NCI-H146 treated with DMSO at 0.1 percent for 48 hours (cell line): ENCODE data around the gene GRIP2.
"Not testable (repeated sequence)": the region's sequence is repeated elsewhere in the genome, so short reads cannot be mapped to it uniquely, and the experiment has no call there.

ENCODE experiments used
- DNase-seq: peaks from one replicate; lab custom pipeline; 2025; ENCODE audit not compliant: unreplicated experiment; lab: John Stamatoyannopoulos, UW

The GRIP2 gene

DNA sequence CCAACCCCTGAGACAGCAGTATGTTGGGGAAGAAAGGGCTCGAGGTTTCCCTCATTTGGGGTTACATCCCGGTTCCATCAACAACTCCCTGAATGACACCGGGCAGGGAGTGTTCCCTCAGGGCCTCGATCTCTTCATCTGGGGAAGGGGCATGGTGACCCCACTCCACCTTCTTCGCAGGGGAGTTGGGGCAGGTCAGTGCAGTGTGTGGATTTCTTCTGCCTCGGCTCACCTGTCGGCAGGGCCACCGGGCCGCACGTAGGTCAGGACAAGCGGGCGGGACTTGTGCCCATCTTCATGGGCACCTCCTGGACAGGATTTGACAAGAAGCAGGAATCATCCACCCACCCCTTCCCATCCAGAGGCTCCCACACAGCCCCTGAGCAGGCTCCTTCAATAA is 17.4 kb downstream of the GRIP2 start:
- DNase-seq = no peak

DNA sequence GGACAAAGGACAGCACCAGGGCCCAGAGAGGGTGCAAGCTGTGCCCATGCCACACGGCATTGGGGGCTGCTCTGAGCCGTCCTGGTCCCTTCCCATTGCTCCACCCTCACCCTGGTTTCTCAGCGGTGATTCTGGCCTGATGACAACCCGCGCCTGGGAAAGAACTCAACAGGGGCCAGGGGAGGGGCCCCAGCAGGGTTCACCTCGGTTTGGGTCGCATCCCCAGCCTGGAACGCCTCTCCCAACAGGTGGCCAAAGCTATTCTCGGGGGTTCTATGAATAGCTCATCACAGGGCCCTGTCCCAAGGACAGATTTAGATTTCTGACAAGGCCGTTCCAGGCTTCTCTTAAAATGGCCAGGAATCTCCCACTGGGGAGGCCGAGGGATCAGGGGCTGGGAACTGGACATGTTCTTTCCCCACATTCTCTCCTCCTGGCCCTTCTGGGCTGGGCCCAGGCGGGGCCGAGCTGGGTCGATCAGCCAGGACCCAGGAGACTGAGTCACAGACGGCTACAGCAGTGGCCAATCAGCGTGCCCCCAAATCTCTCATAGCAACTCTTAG is 17.9 kb downstream of the GRIP2 start:
- DNase-seq = no peak

DNA sequence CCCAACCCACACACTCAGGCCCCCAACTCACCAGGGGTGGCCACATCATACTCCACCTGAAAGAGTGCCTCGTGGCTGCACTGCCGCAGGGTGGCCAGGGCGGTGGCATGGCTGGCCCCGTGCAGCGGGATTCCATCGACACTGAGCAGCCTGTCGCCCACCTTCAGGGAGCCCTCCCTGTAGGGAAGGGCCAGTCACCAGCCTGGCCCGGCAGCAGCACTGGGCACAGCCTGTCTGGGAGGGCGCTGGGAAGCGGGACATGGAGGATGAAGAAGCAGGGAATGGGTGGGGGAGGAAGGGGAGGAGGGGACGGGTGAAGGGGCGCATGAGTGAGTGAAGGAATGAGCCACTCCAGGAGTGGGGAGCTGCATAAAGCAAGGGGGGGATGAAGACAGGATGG is 18.5 kb downstream of the GRIP2 start:
- DNase-seq = no peak

- no peak for DNase-seq
These were observed 19.2 kb downstream of the GRIP2 start for GRCh38 chr3:14520967-14521366.

GRCh38 chr3:14520149-14520548 is 20.0 kb downstream of the GRIP2 start:
- DNase-seq = no peak

DNA sequence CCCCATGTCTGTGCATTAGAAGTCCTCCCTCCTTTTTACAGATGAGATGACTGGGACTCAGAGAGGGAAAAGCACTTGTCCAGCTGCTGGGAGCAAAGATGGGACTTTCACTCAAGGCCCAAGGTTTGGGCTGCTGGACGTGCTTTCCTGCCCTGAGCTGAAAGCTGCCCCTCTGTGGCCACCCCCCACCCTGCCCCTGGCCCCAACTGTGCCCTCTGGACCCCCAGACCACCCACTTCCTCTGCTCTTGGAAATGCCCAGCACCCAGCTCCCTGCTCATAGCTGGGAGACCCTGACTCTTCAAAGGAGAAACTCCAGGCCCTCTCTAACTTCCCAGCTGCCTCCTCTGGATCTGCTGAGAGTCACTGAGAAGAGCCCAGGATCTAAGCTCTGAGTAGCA is 20.7 kb downstream of the GRIP2 start:
- no peak for DNase-seq

- DNase-seq = no peak
These were observed 21.2 kb downstream of the GRIP2 start for GRCh38 chr3:14518893-14519292.

- no peak for DNase-seq
These were observed 21.7 kb downstream of the GRIP2 start for GRCh38 chr3:14518432-14518802.

DNA sequence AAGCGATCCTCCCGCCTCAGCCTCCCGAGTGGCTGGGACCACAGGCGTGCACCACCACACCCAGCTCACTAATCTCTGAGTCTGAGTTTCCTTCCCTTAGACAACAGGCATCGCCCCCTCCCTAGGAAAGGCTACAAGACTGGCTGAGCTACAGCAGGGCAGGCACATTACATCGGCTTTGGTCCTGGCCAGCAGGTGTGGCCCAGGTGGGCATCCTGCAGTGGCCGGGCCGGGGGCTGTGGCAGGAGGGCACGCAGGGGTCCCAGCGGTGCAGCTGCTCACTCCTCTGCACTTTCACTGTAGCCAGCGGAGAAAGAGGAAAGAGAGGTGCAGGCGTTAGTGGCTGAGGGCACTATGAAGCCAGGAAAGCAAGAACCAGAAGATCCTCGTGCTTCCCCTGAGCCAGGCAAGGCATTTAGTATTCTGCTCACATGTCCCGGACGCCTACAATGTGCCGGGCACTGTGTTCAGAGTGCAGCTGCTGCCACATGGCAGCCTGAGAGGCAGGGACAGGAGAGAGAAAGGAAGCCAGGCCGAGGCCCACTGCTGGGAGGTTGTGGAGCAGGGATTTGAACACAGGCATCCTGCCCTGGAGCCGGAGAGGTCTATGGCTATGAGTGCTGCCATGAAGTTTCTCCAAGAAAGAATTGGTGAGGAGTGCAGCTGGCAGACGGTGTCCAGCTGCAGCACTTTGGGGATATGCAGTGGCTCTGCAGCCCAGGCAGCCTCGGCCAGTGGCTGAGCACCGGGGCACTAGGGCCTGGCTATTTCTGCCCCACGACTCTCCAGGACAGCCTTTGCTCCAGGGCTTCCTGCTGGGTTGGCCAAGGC is 22.3 kb downstream of the GRIP2 start:
- DNase-seq = no peak

- no peak for DNase-seq
These were observed 23.3 kb downstream of the GRIP2 start for GRCh38 chr3:14516738-14517345.

GRCh38 chr3:14515526-14515925 is 24.6 kb downstream of the GRIP2 start:
- DNase-seq = not testable (repeated sequence)

- DNase-seq = no peak
These were observed 25.8 kb downstream of the GRIP2 start for GRCh38 chr3:14514323-14514720.

DNA sequence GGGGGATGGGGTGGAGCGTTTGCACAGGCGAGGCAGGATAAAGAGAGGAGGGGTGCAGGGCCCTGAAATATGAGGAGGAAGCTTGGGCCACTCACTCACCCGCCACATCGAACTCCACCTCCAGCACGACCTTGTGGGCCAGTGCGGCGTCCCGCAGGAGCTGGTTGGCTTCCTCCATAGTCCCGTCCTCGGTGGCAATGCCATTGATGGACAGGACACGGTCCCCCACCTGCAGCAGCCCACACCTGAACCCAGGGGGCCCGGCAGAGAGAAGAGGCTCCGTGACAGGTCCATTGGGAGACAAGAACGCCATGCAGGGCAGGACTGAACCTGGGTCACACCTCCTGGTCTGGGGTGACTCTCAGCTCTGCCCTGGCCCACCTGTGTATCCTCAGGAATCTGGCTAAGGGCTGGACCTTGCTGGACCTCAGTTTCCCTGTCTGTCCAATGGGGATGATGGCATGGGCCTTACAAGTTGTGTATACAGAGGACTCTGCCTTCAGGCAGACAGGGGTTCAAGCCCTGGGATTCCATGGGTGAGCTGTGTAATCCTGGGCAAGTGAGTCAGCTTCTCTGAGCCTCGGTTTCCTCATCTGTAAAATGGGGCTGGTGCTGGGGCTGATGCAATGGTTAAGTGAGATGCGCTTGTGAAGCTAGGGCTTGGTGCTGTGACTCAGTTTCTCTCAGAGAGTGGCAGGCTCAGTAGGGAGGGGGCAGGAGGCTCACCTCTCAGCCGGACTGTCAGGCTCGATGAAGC is 26.4 kb downstream of the GRIP2 start:
- no peak for DNase-seq

GRCh38 chr3:14512942-14513327 is 27.2 kb downstream of the GRIP2 start:
- DNase-seq = no peak

- DNase-seq = no peak
These were observed 27.7 kb downstream of the GRIP2 start for GRCh38 chr3:14512281-14512941.

DNA sequence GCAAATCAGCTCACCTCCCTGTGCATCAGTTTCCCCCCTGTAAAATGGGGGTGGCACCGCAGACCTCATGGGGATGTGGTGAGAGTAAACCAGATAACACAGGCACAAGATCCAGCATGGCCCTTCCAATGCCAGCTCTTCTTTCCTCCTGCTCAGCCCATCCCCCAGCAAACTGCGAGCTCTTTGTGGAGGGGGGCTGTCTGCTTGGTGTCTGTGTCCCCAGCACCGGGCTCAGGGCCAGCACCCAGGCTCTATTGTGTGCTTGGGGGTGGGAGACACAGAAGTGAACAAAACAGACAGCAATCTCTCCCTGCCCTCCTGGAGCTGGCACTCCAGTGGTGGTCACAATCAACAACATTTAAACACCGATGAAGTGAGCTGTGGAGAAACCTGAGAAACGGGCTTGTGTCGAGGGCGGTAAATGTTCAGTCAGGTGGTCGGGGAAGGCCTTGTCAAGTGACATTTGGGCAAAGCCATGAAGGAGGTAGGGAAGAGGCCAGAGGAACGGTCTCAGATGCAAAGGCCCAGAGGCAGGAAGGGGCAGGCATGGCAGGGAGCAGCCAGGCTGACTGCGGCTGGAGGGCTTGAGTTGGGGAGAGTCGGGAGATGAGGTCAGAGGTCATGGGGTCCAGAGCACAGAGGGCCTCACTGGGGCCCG is 28.4 kb downstream of the GRIP2 start:
- no peak for DNase-seq

DNA sequence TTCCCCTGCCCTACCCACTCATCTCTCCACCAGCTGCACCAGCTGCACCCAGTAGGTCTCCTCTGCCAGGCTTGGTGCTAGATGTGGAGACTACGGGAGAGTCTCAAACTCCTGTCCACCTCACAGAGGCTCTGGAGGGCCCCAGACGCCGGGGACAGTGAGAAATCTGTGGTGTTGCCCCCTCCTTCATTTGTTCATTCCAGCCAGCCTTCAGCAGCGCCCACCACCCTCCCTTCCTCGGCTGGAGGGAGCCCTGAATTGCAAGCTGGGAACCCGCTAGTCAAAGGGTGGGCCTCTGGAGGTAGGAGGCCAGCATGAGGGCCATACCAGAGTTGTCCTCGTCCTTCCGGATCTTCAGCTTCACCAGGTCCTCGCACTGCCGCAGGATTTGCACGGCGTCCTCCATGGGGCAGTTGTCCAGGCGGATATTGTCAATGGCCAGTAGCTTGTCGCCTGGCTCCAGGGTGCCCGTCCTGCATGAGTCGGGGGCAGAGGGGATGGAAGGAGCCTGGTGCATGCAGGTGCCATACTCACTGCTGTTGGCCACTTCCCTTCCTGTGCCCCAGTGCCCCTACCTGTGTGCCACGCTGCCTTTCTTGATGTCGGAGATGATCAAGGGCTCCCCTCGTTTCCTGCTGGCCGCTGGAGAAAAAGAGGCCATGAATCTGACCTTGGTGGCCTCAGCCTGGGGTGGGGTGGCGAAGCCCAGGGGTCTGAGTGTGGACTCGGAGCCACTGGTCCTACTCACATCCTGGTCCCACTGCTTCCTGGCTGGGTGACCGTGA is 29.1 kb downstream of the GRIP2 start:
- DNase-seq = no peak

GRCh38 chr3:14509796-14510100 is 30.4 kb downstream of the GRIP2 start:
- DNase-seq = no peak

GRCh38 chr3:14508966-14509795 is 31.0 kb downstream of the GRIP2 start:
- DNase-seq = no peak
